RWPE1 (cell line): ENCODE data around the gene ATG7.
A peak's percentile ranks its signal among the peaks of the same experiment; 100 is the strongest.

ENCODE experiments used
- CTCF ChIA-PET: fragments of 350-600 bp; sonication (Branson Sonifier 250); formaldehyde crosslinking; extraction: SDS; loops from one replicate; lab custom pipeline; 2021; lab: Yijun Ruan, JAX
- POLR2A ChIA-PET: fragments of 400-600 bp; formaldehyde crosslinking; extraction: SDS; loops from one replicate; lab custom pipeline; 2020; ENCODE audit warnings: antibody characterized with exemption; ENCODE audit not compliant: low non-redundant PET; lab: Yijun Ruan, JAX
- DNase-seq: peaks from one replicate; pipeline ENCODE4 v3.0.0; 2012; ENCODE audit warnings: low spot score
- H3K27ac ChIP-seq: fragments of 450-650 bp; 2 replicates; pipeline ENCODE4 v1.5.1; 2017
- TF ChIP-seq, protein P1 (sequence below): fragments of 450-650 bp; conservative IDR thresholded peaks from 2 replicates; pipeline ENCODE4 v1.5.1; 2017; ENCODE audit warnings: low read depth, mild to moderate bottlenecking

Gene ATG7

GRCh38 chr3:11581237-11582190 lies 309.3 kb downstream of the ATG7 start:
- TF ChIP-seq, protein P1, sequence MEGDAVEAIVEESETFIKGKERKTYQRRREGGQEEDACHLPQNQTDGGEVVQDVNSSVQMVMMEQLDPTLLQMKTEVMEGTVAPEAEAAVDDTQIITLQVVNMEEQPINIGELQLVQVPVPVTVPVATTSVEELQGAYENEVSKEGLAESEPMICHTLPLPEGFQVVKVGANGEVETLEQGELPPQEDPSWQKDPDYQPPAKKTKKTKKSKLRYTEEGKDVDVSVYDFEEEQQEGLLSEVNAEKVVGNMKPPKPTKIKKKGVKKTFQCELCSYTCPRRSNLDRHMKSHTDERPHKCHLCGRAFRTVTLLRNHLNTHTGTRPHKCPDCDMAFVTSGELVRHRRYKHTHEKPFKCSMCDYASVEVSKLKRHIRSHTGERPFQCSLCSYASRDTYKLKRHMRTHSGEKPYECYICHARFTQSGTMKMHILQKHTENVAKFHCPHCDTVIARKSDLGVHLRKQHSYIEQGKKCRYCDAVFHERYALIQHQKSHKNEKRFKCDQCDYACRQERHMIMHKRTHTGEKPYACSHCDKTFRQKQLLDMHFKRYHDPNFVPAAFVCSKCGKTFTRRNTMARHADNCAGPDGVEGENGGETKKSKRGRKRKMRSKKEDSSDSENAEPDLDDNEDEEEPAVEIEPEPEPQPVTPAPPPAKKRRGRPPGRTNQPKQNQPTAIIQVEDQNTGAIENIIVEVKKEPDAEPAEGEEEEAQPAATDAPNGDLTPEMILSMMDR = no peak

DNA sequence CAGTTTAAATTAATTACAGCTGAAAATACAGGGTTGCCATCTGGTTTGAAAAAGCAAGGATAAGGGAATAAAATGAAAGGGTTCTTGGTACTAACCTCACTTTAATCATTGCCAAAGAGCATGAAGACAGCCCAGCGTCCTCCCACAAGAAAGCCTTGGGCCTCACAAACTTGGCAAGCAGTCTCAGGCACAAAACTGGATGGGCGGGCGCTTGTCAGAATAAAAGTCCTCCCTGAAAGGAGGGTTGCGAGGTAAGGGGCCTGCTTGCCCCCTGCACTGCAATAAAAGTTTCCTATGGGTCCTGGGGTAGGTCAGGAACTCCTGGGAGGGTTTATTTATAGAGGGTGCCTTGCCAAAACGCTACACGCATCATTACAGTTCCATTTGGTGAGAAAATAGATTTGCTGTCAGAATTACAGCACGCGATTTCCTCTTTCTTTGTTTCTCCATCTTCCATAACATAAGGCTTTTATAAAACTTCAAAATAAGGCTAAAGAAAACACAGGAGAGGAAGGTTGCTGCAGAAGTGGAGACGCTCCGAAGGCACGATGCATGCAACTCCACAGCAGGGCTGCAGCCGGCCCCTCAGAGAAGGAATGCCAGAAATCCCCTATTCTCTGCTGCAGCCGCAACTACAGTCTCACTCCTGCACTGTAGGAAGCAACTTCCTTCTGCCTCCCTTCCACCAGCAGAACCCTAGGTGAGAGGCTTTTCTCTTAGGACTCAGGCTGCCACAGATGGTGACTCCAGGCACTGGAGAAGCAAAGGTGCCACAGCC lies 310.2 kb downstream of the ATG7 start:
- ChIA-PET POLR2A (no interaction called here), CTCF (interaction anchor here (0.6 kb wide), 2 partner anchors 215 to 261 kb away, joined by 3 to 5 read pairs; no protein-coding TSS in a partner anchor)
- TF ChIP-seq, protein P1 = no peak
- DNase-seq = peak; percentile 42
- peak overlapping the region; percentile 92 for H3K27ac ChIP-seq

More at GRCh38 chr3:11581237-11582190, 309.3 kb downstream of the ATG7 start:
- DNase-seq = no peak
- ChIA-PET CTCF (interaction anchor here (0.6 kb wide), 2 partner anchors 214 to 262 kb away, joined by 3 to 5 read pairs; no protein-coding TSS in a partner anchor), POLR2A (no interaction called here)
- peak overlapping the region; percentile 92 for H3K27ac ChIP-seq

DNA sequence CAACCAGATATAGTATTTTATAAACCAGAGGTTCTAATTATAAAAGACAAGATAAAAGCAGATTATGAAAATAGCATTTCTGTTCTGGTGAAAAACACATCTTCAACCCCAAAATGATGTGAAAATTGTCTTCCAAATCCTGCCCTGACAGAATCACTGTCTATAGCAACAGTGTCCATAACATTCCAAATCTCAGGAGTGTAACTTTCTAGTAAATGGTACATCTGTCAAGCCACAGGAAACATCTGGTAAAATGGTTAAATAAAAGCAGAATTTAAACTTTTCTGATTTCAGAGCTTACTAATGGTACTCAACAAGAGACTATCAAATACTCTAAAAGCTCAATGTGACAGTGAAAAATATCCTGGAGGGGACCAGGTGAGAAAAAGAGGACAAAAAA lies 311.0 kb downstream of the ATG7 start:
- TF ChIP-seq, protein P1 = no peak
- CTCF ChIA-PET = no interaction called here
- DNase-seq = no peak
- peak overlapping the region; percentile 92 for H3K27ac ChIP-seq
- POLR2A ChIA-PET = no interaction called here

- POLR2A ChIA-PET = no interaction called here
- CTCF ChIA-PET = no interaction called here
- DNase-seq = peak; percentile 25
- H3K27ac ChIP-seq = peak overlapping the region; percentile 75
- TF ChIP-seq, protein P1 = no peak
These were observed 311.4 kb downstream of the ATG7 start for GRCh38 chr3:11583638-11584046.

DNA sequence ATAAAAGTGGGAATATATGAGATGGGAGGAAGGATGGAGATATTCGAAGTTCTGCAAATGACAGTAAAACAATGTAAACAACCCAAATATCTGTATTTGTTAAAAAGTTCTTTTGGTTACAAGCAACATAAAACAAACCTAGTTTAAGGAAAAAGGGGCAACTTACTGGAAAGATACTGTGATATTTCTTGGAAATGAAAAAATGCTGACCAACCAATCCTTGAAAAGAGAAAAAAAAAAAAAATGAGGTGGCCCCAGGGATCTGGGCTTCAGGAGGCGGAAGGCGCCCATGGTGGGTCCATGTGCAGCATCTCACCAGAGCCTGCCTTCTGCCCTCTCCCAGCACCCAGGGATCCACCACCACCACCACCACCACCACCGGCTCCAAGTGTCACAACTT lies 312.4 kb downstream of the ATG7 start:
- TF ChIP-seq, protein P1 = no peak
- ChIA-PET POLR2A (no interaction called here), CTCF (no interaction called here)
- no peak for DNase-seq
- peak overlapping the region; percentile 48 for H3K27ac ChIP-seq

DNA sequence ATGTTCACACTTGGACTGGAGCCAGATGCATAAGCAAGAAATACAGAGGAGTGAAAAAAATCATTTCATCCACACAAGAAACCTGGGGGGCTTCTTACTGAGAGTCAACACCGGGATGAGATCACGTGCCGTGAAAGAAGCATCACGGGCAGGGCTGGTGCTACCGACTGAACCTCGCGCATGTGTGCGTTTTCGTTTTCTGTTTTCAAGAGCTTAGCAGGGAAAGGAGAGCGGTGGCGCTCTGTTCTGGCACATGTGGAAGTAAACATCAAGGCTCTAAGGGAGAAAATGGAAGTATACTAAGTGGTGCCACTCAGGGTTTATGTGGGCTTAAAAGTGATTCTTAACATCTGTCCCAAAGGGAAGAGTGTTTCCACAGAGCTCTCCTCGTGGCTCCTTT lies 315.6 kb downstream of the ATG7 start:
- DNase-seq = no peak
- TF ChIP-seq, protein P1 = no peak
- ChIA-PET CTCF (no interaction called here), POLR2A (no interaction called here)
- H3K27ac ChIP-seq = peak overlapping the region; percentile 20
